ENCODE measurements around the gene SPPL3.
A peak's percentile ranks its signal among the peaks of the same experiment; 100 is the strongest.

The SPPL3 gene

GRCh38 chr12:120725659-120726509 lies 178.3 kb downstream of the SPPL3 start, which contains the start of gene ACADS:
TSS of gene ACADS (plus strand) at chr12:120725826. CDS start at chr12:120725886, 60 bp downstream.
- Mint-ChIP-seq H3K36me3 (ENCODE audit: low read depth) (peaks cover 66% of the 10 kb centered on the region), H3K27ac (peak within 1 kb of the TSS; percentile 76), H3K9me3 (no peaks in the 10 kb centered on the region)

GRCh38 chr12:120725151-120725658 lies 179.0 kb downstream of the SPPL3 start:
- Mint-ChIP-seq H3K27me3 (no peaks in the 10 kb centered on the region), H3K9me3 (no peaks in the 10 kb centered on the region), H3K36me3 (ENCODE audit: low read depth) (peaks cover 68% of the 10 kb centered on the region), H3K27ac (peak overlapping the region; percentile 16), H3K4me3 (peak overlapping the region; percentile 85), H3K4me1 (ENCODE audit: low read depth) (peaks cover 30% of the 10 kb centered on the region)
- DNase-seq: no peak

More at GRCh38 chr12:120725659-120726509, 178.3 kb downstream of the SPPL3 start, which contains the start of gene ACADS:
- peak; percentile 94 for DNase-seq
- H3K4me1 Mint-ChIP-seq (ENCODE audit: low read depth): peaks cover 26% of the 10 kb centered on the region
- H3K4me3 Mint-ChIP-seq: peak within 1 kb of the TSS; percentile 85
- no peaks in the 10 kb centered on the region for H3K27me3 Mint-ChIP-seq

GRCh38 chr12:120724720-120725119 lies 179.4 kb downstream of the SPPL3 start:
- no peak for DNase-seq
- Mint-ChIP-seq H3K36me3 (ENCODE audit: low read depth) (peaks cover 68% of the 10 kb centered on the region), H3K27me3 (no peaks in the 10 kb centered on the region), H3K27ac (no peak overlapping the region), H3K4me3 (peak overlapping the region; percentile 85), H3K4me1 (ENCODE audit: low read depth) (peaks cover 32% of the 10 kb centered on the region), H3K9me3 (no peaks in the 10 kb centered on the region)

GRCh38 chr12:120722784-120723183 lies 181.4 kb downstream of the SPPL3 start:
- DNase-seq: no peak
- Mint-ChIP-seq H3K4me3 (no peak overlapping the region), H3K27ac (no peak overlapping the region), H3K27me3 (no peaks in the 10 kb centered on the region), H3K36me3 (ENCODE audit: low read depth) (peaks cover 74% of the 10 kb centered on the region), H3K4me1 (ENCODE audit: low read depth) (peaks cover 44% of the 10 kb centered on the region), H3K9me3 (no peaks in the 10 kb centered on the region)

GRCh38 chr12:120721866-120722265 lies 182.3 kb downstream of the SPPL3 start:
- Mint-ChIP-seq H3K27ac (no peak overlapping the region), H3K27me3 (no peaks in the 10 kb centered on the region), H3K4me3 (no peak overlapping the region), H3K4me1 (ENCODE audit: low read depth) (peaks cover 44% of the 10 kb centered on the region), H3K9me3 (no peaks in the 10 kb centered on the region), H3K36me3 (ENCODE audit: low read depth) (peaks cover 83% of the 10 kb centered on the region)
- no peak for DNase-seq

- no peaks in the 10 kb centered on the region for H3K9me3 Mint-ChIP-seq
- peaks cover 37% of the 10 kb centered on the region for H3K4me1 Mint-ChIP-seq (ENCODE audit: low read depth)
- H3K36me3 Mint-ChIP-seq (ENCODE audit: low read depth): peaks cover 88% of the 10 kb centered on the region
- H3K27ac Mint-ChIP-seq: peak overlapping the region; percentile 1
- no peaks in the 10 kb centered on the region for H3K27me3 Mint-ChIP-seq
- H3K4me3 Mint-ChIP-seq: no peak overlapping the region
- DNase-seq: no peak
Observed at GRCh38 chr12:120720987-120721801, 183.0 kb downstream of the SPPL3 start.

- Mint-ChIP-seq H3K27me3 (no peaks in the 10 kb centered on the region), H3K4me3 (no peak overlapping the region), H3K9me3 (no peaks in the 10 kb centered on the region), H3K36me3 (ENCODE audit: low read depth) (peaks cover 92% of the 10 kb centered on the region), H3K4me1 (ENCODE audit: low read depth) (peaks cover 32% of the 10 kb centered on the region), H3K27ac (peak overlapping the region; percentile 1)
- no peak for DNase-seq
Observed at GRCh38 chr12:120720234-120720986, 183.7 kb downstream of the SPPL3 start.

GRCh38 chr12:120719496-120720233 lies 184.5 kb downstream of the SPPL3 start:
- Mint-ChIP-seq H3K9me3 (no peaks in the 10 kb centered on the region), H3K4me3 (no peak overlapping the region), H3K36me3 (ENCODE audit: low read depth) (peaks cover 97% of the 10 kb centered on the region), H3K27ac (no peak overlapping the region), H3K27me3 (no peaks in the 10 kb centered on the region), H3K4me1 (ENCODE audit: low read depth) (peaks cover 25% of the 10 kb centered on the region)
- no peak for DNase-seq

- Mint-ChIP-seq H3K36me3 (ENCODE audit: low read depth) (peaks cover 98% of the 10 kb centered on the region), H3K4me1 (ENCODE audit: low read depth) (peaks cover 23% of the 10 kb centered on the region), H3K27ac (no peak overlapping the region), H3K4me3 (no peak overlapping the region), H3K27me3 (no peaks in the 10 kb centered on the region), H3K9me3 (no peaks in the 10 kb centered on the region)
- DNase-seq: no peak
Observed at GRCh38 chr12:120719072-120719471, 185.1 kb downstream of the SPPL3 start.

GRCh38 chr12:120718055-120718454 lies 186.1 kb downstream of the SPPL3 start:
- Mint-ChIP-seq H3K36me3 (ENCODE audit: low read depth) (peaks cover 98% of the 10 kb centered on the region), H3K27ac (no peak overlapping the region), H3K27me3 (no peaks in the 10 kb centered on the region), H3K4me3 (no peak overlapping the region), H3K9me3 (no peaks in the 10 kb centered on the region), H3K4me1 (ENCODE audit: low read depth) (peaks cover 33% of the 10 kb centered on the region)
- DNase-seq: no peak

- peak overlapping the region; percentile 76 for H3K27ac Mint-ChIP-seq
- H3K36me3 Mint-ChIP-seq (ENCODE audit: low read depth): peaks cover 66% of the 10 kb centered on the region
- no peaks in the 10 kb centered on the region for H3K9me3 Mint-ChIP-seq
- no peaks in the 10 kb centered on the region for H3K27me3 Mint-ChIP-seq
- DNase-seq: peak; percentile 52
- H3K4me1 Mint-ChIP-seq (ENCODE audit: low read depth): peaks cover 47% of the 10 kb centered on the region
- H3K4me3 Mint-ChIP-seq: no peak overlapping the region
Observed at GRCh38 chr12:120713861-120714482, 190.2 kb downstream of the SPPL3 start.

GRCh38 chr12:120712610-120713009 lies 191.5 kb downstream of the SPPL3 start:
- no peak for DNase-seq
- Mint-ChIP-seq H3K36me3 (ENCODE audit: low read depth) (peaks cover 52% of the 10 kb centered on the region), H3K4me3 (no peak overlapping the region), H3K9me3 (no peaks in the 10 kb centered on the region), H3K27ac (no peak overlapping the region), H3K4me1 (ENCODE audit: low read depth) (peaks cover 38% of the 10 kb centered on the region), H3K27me3 (no peaks in the 10 kb centered on the region)
